Measurements from ENCODE around the gene ANKRD44.

GRCh38 chr2:197209742-197210408 lies 100.7 kb downstream of the ANKRD44 start:
- TF ChIP-seq, protein P1, sequence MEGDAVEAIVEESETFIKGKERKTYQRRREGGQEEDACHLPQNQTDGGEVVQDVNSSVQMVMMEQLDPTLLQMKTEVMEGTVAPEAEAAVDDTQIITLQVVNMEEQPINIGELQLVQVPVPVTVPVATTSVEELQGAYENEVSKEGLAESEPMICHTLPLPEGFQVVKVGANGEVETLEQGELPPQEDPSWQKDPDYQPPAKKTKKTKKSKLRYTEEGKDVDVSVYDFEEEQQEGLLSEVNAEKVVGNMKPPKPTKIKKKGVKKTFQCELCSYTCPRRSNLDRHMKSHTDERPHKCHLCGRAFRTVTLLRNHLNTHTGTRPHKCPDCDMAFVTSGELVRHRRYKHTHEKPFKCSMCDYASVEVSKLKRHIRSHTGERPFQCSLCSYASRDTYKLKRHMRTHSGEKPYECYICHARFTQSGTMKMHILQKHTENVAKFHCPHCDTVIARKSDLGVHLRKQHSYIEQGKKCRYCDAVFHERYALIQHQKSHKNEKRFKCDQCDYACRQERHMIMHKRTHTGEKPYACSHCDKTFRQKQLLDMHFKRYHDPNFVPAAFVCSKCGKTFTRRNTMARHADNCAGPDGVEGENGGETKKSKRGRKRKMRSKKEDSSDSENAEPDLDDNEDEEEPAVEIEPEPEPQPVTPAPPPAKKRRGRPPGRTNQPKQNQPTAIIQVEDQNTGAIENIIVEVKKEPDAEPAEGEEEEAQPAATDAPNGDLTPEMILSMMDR (IDR thresholded peaks at IDR 0.05): no peak
- TF ChIP-seq ZFX (IDR thresholded peaks at IDR 0.05; ENCODE audit: borderline replicate concordance): no peak

Measured in 22Rv1 (cell line).